IMR-90 (cell line): ENCODE measurements around the gene LY86. TPM values are rescaled to one million over a fixed set of nuclear protein-coding genes. Genes with fewer than 3 reads are reported as not detected.
A peak's percentile ranks its signal among the peaks of the same experiment; 100 is the strongest.

ENCODE experiments used
- ATAC-seq: fragments of 200-7000 bp; cut with Tn5 transposase; 2 replicates; pipeline ENCODE4 v1.9.1; 2020; ENCODE audit warnings: low read depth, mild to moderate bottlenecking, moderate library complexity
- BruUV-seq: library from RNA; stranded (reverse); fragments of 400-500 nt; replicated peaks from 2 replicates; lab custom pipeline; 2021; lab: Mats Ljungman, UMichigan
- CTCF ChIA-PET: fragments of 300-600 bp; formaldehyde crosslinking; extraction: SDS; loops from one replicate; lab custom pipeline; 2021; ENCODE audit warnings: antibody characterized with exemption; lab: Yijun Ruan, JAX
- POLR2A ChIA-PET: fragments of 300-600 bp; sonication (Branson Sonifier 250); formaldehyde crosslinking; loops from one replicate; lab custom pipeline; 2022; ENCODE audit warnings: antibody characterized with exemption; ENCODE audit not compliant: unreplicated experiment; lab: Charles Lee
- DNase-seq: peaks from one replicate; pipeline ENCODE4 v3.0.0; 2013
- H2AFZ ChIP-seq: replicated peaks from 2 replicates; pipeline ENCODE3; 2013; ENCODE audit warnings: low read length, mild to moderate bottlenecking; ENCODE audit not compliant: poor library complexity
- H2AK5ac ChIP-seq: 2 replicates; pipeline ENCODE4 v1.6.1; 2013; ENCODE audit warnings: low read depth, low read length, inconsistent platforms
- H2AK9ac ChIP-seq: replicated peaks from 2 replicates; pipeline ENCODE3; 2013; ENCODE audit warnings: mild to moderate bottlenecking, low read depth, low read length, moderate library complexity; ENCODE audit not compliant: poor library complexity
- H2BK120ac ChIP-seq: 2 replicates; pipeline ENCODE4 v1.6.1; 2013; ENCODE audit warnings: low read depth, low read length, inconsistent platforms
- H2BK15ac ChIP-seq: 3 replicates; pipeline ENCODE4 v1.6.1; 2013; ENCODE audit warnings: low read depth, low read length, inconsistent platforms
- H2BK20ac ChIP-seq: 2 replicates; pipeline ENCODE4 v1.6.1; 2013; ENCODE audit warnings: low read depth, mild to moderate bottlenecking, inconsistent platforms, low read length, moderate library complexity
- H2BK5ac ChIP-seq: 2 replicates; pipeline ENCODE4 v1.6.1; 2013; ENCODE audit warnings: mild to moderate bottlenecking, low read depth, low read length, inconsistent platforms; ENCODE audit not compliant: poor library complexity, severe bottlenecking
- H3K14ac ChIP-seq: replicated peaks from 2 replicates; pipeline ENCODE4 v1.6.1; 2013; ENCODE audit warnings: low read depth, low read length, inconsistent platforms
- H3K18ac ChIP-seq: 2 replicates; pipeline ENCODE4 v1.6.1; 2013; ENCODE audit warnings: low read depth, low read length, control low read depth
- H3K23ac ChIP-seq: 2 replicates; pipeline ENCODE4 v1.6.1; 2013; ENCODE audit warnings: low read depth, low read length, inconsistent platforms
- H3K27ac ChIP-seq: 2 replicates; pipeline ENCODE4 v1.5.1; 2013; ENCODE audit warnings: mild to moderate bottlenecking, control low read depth, low read length; ENCODE audit not compliant: insufficient read depth
- H3K27me3 ChIP-seq: 2 replicates; pipeline ENCODE4 v1.6.1; 2013; ENCODE audit warnings: low read length; ENCODE audit not compliant: control insufficient read depth, insufficient read depth
- H3K36me3 ChIP-seq: 2 replicates; pipeline ENCODE4 v1.6.1; 2013; ENCODE audit warnings: low read length, mixed read lengths; ENCODE audit not compliant: control insufficient read depth, insufficient read depth
- H3K4ac ChIP-seq: 2 replicates; pipeline ENCODE4 v1.6.1; 2013; ENCODE audit warnings: low read depth, low read length, inconsistent platforms
- H3K4me1 ChIP-seq: 2 replicates; pipeline ENCODE4 v1.6.1; 2013; ENCODE audit warnings: low read length, mixed read lengths; ENCODE audit not compliant: control insufficient read depth, insufficient read depth
- H3K4me2 ChIP-seq: 2 replicates; pipeline ENCODE4 v1.6.1; 2013; ENCODE audit warnings: low read depth, mild to moderate bottlenecking, control low read depth, low read length, moderate library complexity
- H3K4me3 ChIP-seq: 2 replicates; pipeline ENCODE4 v1.5.1; 2013; ENCODE audit warnings: low read depth, mild to moderate bottlenecking, control low read depth, low read length, moderate library complexity; ENCODE audit not compliant: insufficient read depth
- H3K56ac ChIP-seq: 2 replicates; pipeline ENCODE4 v1.6.1; 2013; ENCODE audit warnings: low read length, inconsistent platforms; ENCODE audit not compliant: insufficient read depth; ENCODE audit errors: extremely low read depth
- H3K79me1 ChIP-seq, 2 experiments: 2 replicates each; pipeline ENCODE4 v1.6.1; 2013; ENCODE audit warnings: low read length in 2 of 2, inconsistent platforms in 1 of 2, low read depth in 1 of 2
- H3K9ac ChIP-seq: 2 replicates; pipeline ENCODE4 v1.6.1; 2013; ENCODE audit warnings: low read depth, low read length, control low read depth
- H3K9me1 ChIP-seq: 2 replicates; pipeline ENCODE4 v1.6.1; 2013; ENCODE audit warnings: low read length, inconsistent platforms; ENCODE audit not compliant: insufficient read depth
- H3K9me3 ChIP-seq: 2 replicates; pipeline ENCODE4 v1.6.1; 2013; ENCODE audit warnings: low read length; ENCODE audit not compliant: control insufficient read depth, insufficient read depth
- H4K20me1 ChIP-seq: 2 replicates; pipeline ENCODE4 v1.6.1; 2013; ENCODE audit warnings: low read length, inconsistent platforms; ENCODE audit not compliant: insufficient read depth
- H4K5ac ChIP-seq: 2 replicates; pipeline ENCODE4 v1.6.1; 2013; ENCODE audit warnings: mild to moderate bottlenecking, low read depth, low read length, control low read depth
- H4K8ac ChIP-seq, 2 experiments: 2 replicates each; pipeline ENCODE4 v1.6.1; 2013; ENCODE audit warnings: low read depth in 2 of 2, low read length in 2 of 2, control low read depth in 1 of 2, inconsistent platforms in 1 of 2
- H4K91ac ChIP-seq: 2 replicates; pipeline ENCODE4 v1.6.1; 2013; ENCODE audit warnings: low read depth, low read length, inconsistent platforms; ENCODE audit not compliant: insufficient read depth
- CHD1 ChIP-seq: IDR thresholded peaks from 2 replicates; pipeline ENCODE4 v1.6.1; 2012; ENCODE audit warnings: low read depth, low read length, improper control_type of control experiment
- FOS ChIP-seq: fragments of 150-350 bp; IDR thresholded peaks from 2 replicates; pipeline ENCODE4 v1.6.1; 2016; ENCODE audit warnings: low read depth, low read length
- POLR2A ChIP-seq: IDR thresholded peaks from 2 replicates; pipeline ENCODE4 v1.6.1; 2012; ENCODE audit warnings: mild to moderate bottlenecking, low read depth, low read length
- RAD21 ChIP-seq: IDR thresholded peaks from 2 replicates; pipeline ENCODE4 v1.6.1; 2012; ENCODE audit warnings: low read length, improper control_type of control experiment
- WGBS, 2 experiments: methylation state at CpG; one replicate each; pipeline versions ENCODE4 v1.1.5 to v1.1.7; 2013; ENCODE audit warnings: missing lambda C conversion rate in 2 of 2; ENCODE audit not compliant: insufficient read length in 1 of 2; ENCODE audit errors: extremely low coverage in 2 of 2; 5-methylcytosine and 5-hydroxymethylcytosine counted together
- dilution Hi-C: fragments of 300-500 bp; cut with HindIII; formaldehyde crosslinking; loops from one replicate; pipeline ENCODE4 v1.14.3; 2018; ENCODE audit warnings: low sequenced_read_pairs; ENCODE audit not compliant: unreplicated experiment
- in situ Hi-C: fragments of 300-500 bp; cut with MboI; formaldehyde crosslinking; loops from 3 replicates; pipeline ENCODE4 v1.14.3; 2019; ENCODE audit warnings: low sequenced_read_pairs, inconsistent platforms, mixed read lengths
- intact Hi-C: fragments of 100-400 bp; cut with micrococcal nuclease; formaldehyde crosslinking; loops from 2 replicates; pipeline ENCODE4 v1.10.0; 2022
- polyA plus RNA-seq, 3 experiments: library from polyadenylated mRNA; depleted of rRNA; stranded (reverse); fragments of >200 nt; gene quantifications; 2 replicates each; pipeline ENCODE4 v1.2.3, GENCODE V29; 2012; ENCODE audit warnings: low replicate concordance in 1 of 3
- total RNA-seq: library from RNA; depleted of rRNA; stranded (reverse); fragments of >200 nt; gene quantifications from 2 replicates; pipeline ENCODE4 v1.2.3, GENCODE V29; 2012
- TF ChIP-seq, protein P1 (sequence below): conservative IDR thresholded peaks from 2 replicates; pipeline ENCODE4 v1.5.1; 2012; ENCODE audit warnings: mild to moderate bottlenecking, low read depth, low read length, improper control_type of control experiment

The LY86 gene
- total and polyA plus RNA-seq, 2 of the 4 experiments (the other 2 are of a cell fraction) = not detected

DNA sequence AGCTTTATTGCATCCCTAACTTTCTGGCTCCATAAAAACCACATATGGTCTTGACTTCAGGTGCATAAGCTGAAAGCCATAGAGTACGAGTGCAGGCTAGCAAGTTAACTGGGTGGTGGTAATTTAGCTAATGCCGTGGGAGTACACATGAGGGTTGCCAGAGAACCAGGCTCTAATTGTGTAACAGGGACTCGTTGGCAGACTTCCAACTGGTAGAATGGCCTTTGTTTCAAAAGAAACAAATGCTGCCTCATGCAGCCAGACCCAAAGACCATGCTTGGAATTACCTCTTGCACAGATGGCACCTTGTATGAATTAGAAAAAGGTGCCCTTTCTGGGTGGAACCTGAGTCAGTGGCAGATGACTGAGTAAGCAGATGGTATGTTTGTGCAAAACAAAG lies 73.2 kb downstream of the LY86 start:
- BruUV-seq = no TSS peak
- no peak overlapping the region for H3K56ac ChIP-seq
- DNase-seq = peak; percentile 8
- no peak overlapping the region for H2AK9ac ChIP-seq
- H4K8ac ChIP-seq = no peak overlapping the region
- H3K4me1 ChIP-seq = no peaks in the 10 kb centered on the region
- H2AFZ ChIP-seq = no peak overlapping the region
- H3K14ac ChIP-seq = no peak overlapping the region
- no peak overlapping the region for H4K91ac ChIP-seq
- no peak overlapping the region for H3K4me2 ChIP-seq
- no peak overlapping the region for H2BK120ac ChIP-seq
- ATAC-seq = no peak
- intact Hi-C loops = no loop called here
- H3K36me3 ChIP-seq = no peaks in the 10 kb centered on the region
- H4K5ac ChIP-seq = no peak overlapping the region
- H2BK20ac ChIP-seq = no peak overlapping the region
- no peak overlapping the region for H3K9ac ChIP-seq
- H3K79me1 ChIP-seq = no peaks in the 10 kb centered on the region
- no peak overlapping the region for H2BK5ac ChIP-seq
- no peak overlapping the region for H3K23ac ChIP-seq
- dilution Hi-C loops = no loop called here
- no peak overlapping the region for H2AK5ac ChIP-seq
- no peaks in the 10 kb centered on the region for H3K9me3 ChIP-seq
- H4K20me1 ChIP-seq = no peaks in the 10 kb centered on the region
- no peak overlapping the region for H3K4me3 ChIP-seq
- POLR2A ChIA-PET = no interaction called here
- in situ Hi-C loops = no loop called here
- 0% methylated on average over 1 of the region's 3 CpGs; no CpG with 5 or more reads in 1 of the 2 experiments for WGBS, 2 experiments
- H3K27me3 ChIP-seq = peaks cover 9% of the 10 kb centered on the region; the same call in 1 of the 2 replicates
- no peak overlapping the region for H3K27ac ChIP-seq
- no peak overlapping the region for H2BK15ac ChIP-seq
- CTCF ChIA-PET = no interaction called here
- no peaks in the 10 kb centered on the region for H3K9me1 ChIP-seq
- no peak overlapping the region for H3K18ac ChIP-seq
- TF ChIP-seq CHD1 (no peak), FOS (no peak), RAD21 (no peak), POLR2A (no peak)
- TF ChIP-seq, protein P1, sequence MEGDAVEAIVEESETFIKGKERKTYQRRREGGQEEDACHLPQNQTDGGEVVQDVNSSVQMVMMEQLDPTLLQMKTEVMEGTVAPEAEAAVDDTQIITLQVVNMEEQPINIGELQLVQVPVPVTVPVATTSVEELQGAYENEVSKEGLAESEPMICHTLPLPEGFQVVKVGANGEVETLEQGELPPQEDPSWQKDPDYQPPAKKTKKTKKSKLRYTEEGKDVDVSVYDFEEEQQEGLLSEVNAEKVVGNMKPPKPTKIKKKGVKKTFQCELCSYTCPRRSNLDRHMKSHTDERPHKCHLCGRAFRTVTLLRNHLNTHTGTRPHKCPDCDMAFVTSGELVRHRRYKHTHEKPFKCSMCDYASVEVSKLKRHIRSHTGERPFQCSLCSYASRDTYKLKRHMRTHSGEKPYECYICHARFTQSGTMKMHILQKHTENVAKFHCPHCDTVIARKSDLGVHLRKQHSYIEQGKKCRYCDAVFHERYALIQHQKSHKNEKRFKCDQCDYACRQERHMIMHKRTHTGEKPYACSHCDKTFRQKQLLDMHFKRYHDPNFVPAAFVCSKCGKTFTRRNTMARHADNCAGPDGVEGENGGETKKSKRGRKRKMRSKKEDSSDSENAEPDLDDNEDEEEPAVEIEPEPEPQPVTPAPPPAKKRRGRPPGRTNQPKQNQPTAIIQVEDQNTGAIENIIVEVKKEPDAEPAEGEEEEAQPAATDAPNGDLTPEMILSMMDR = no peak
- no peak overlapping the region for H3K4ac ChIP-seq
